Activated naive CD8-positive, alpha-beta T cell (primary cell): Measurements from ENCODE around the gene MAP7.

ENCODE experiments used
- H3K27ac Mint-ChIP-seq: one replicate; pipeline ENCODE4 v1.8.0; 2021; ENCODE audit warnings: mixed read lengths
- H3K27me3 Mint-ChIP-seq: one replicate; pipeline ENCODE4 v1.8.0; 2021; ENCODE audit warnings: mixed read lengths
- H3K36me3 Mint-ChIP-seq: one replicate; pipeline ENCODE4 v1.8.0; 2021; ENCODE audit warnings: mixed read lengths
- H3K4me1 Mint-ChIP-seq: one replicate; pipeline ENCODE4 v1.8.0; 2021; ENCODE audit warnings: low read depth, mixed read lengths
- H3K4me3 Mint-ChIP-seq: one replicate; pipeline ENCODE4 v1.8.0; 2021; ENCODE audit warnings: mild to moderate bottlenecking, mixed read lengths
- H3K9me3 Mint-ChIP-seq: one replicate; pipeline ENCODE4 v1.8.0; 2021; ENCODE audit warnings: low read depth, mixed read lengths

MAP7 gene

DNA sequence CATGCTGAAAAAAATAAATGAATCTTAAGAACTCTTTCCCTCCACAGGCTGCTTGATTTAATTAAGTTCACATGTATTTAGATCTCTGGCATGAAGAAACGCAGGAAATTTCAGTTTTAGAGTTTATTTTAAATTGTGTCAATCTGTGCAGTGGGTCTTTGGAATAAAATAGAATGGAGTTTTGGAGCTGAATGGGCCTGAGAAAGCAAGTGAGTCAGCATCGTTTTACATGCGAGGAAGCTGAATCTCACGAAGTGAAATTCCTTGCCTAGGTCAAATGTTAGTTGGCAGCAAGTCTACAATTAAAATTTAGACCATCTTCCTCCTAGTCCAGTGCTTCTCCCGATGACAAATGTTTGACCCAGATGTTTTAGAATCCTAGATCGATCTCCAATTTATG is 22.4 kb downstream of the MAP7 start:
- Mint-ChIP-seq H3K36me3 (no peaks in the 10 kb centered on the region), H3K9me3 (no peaks in the 10 kb centered on the region), H3K4me3 (no peak overlapping the region), H3K4me1 (peaks cover 20% of the 10 kb centered on the region), H3K27ac (no peak overlapping the region), H3K27me3 (peaks cover 10% of the 10 kb centered on the region)

DNA sequence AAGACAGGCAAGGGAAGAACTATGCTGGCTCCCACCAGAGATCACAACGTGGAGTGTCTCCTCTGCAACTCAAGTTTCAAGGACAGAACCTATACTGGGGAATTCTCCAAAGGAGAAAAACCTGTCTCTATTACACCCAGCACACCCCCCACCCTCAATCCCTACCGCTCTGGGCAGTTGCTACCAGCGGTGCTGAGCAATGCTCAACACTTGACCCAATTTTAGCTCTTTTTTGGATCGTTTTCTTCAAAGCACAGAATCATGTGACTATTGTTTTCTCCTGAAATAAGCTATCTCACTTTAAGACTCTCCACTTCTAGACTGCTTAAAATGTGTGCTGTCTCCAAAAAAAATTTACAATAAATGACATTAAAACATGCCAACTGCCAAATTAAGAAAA is 23.3 kb downstream of the MAP7 start:
- Mint-ChIP-seq H3K4me1 (peaks cover 20% of the 10 kb centered on the region), H3K36me3 (no peaks in the 10 kb centered on the region), H3K9me3 (no peaks in the 10 kb centered on the region), H3K27ac (no peak overlapping the region), H3K27me3 (peaks cover 10% of the 10 kb centered on the region), H3K4me3 (no peak overlapping the region)

DNA sequence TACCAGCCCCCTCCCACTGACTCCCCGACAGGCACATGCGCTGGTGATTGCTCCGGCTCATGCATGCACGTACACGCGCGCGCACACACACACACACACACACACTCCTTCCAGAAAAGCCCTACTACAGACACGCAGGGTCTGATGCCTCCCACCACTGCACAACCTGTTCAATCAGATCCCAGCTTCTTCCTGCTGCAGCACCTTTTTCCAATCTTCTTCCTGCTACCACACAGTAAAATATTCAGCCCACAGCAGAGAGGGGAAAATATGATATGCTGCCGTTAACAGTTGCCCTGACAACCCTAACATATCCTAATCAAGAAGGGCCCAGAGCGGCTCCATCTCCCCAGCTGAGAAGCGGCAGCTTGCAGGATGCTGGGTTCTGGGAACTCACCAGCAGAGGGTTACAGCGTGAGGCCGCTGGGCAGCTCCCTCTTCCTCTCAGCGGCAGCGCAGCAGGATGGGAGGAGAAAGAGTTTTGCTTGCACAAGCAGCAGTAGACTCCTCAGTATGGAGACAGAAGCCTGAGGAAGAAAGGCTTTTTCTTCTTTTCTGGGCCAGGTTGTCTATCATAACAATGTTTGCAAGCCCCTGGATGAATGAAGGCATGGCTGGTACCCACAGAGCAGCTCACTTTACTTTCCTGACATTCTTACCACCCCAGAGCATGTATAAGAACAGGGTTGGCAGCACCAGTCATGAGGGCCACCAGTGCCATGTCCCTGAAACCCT is 23.9 kb downstream of the MAP7 start:
- H3K9me3 Mint-ChIP-seq: no peaks in the 10 kb centered on the region
- no peak overlapping the region for H3K27ac Mint-ChIP-seq
- peaks cover 20% of the 10 kb centered on the region for H3K4me1 Mint-ChIP-seq
- H3K27me3 Mint-ChIP-seq: peaks cover 9% of the 10 kb centered on the region
- H3K4me3 Mint-ChIP-seq: peak overlapping the region; percentile 31
- no peaks in the 10 kb centered on the region for H3K36me3 Mint-ChIP-seq

DNA sequence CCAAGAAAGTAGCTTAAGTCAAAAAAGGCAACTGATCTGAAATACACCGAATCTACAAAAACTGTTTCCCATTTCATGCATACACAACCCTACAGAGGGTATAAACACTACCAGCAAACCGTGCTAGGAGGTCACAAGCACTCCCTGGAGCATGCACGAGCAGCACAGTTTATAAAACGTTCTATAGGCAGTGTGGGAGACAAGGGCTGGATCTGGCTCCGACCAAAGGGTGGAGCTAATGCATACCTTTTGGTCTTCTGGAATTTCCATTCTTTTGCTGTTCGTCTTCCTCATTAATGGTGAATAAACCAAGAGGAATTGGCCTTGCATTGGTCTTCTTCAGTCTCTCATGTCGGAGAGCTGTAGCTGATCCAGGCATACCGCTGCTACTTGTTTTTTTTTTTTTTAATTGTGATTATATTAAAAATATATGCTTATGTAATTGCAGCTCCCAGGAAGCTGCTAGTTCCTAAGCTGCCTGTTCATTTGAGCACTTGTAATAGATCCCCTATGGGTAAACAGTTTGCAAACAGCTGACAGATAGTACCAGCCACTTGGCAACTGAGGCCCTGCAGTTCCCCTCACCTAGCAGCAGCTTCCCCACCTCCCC is 24.5 kb downstream of the MAP7 start:
- no peak overlapping the region for H3K27ac Mint-ChIP-seq
- H3K36me3 Mint-ChIP-seq: no peaks in the 10 kb centered on the region
- H3K9me3 Mint-ChIP-seq: no peaks in the 10 kb centered on the region
- peaks cover 8% of the 10 kb centered on the region for H3K27me3 Mint-ChIP-seq
- H3K4me1 Mint-ChIP-seq: peaks cover 20% of the 10 kb centered on the region
- H3K4me3 Mint-ChIP-seq: peak overlapping the region; percentile 31

DNA sequence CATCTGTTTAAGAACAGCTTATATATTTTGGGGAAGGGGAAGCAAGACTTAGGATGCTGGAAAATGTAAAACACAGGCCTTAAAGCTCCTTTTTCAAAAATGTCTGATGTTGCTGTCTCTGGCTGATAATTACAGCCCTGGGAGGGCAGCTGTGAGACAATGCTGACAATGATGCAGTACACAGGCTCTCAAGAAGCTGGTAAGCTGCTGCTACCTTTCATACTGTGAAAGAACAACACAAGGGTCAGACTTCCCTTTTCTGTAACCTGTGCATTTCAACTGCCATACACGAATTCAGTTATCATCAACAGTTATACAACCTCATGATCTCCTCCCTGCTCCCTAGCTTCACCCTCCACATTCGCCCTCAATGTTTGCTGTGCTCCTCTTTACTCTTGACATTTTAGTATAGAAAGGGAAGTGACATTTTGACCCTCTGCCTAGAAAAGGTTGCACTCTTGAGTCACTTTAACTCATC is 25.2 kb downstream of the MAP7 start:
- H3K4me1 Mint-ChIP-seq: peaks cover 20% of the 10 kb centered on the region
- H3K4me3 Mint-ChIP-seq: no peak overlapping the region
- H3K9me3 Mint-ChIP-seq: no peaks in the 10 kb centered on the region
- peaks cover 8% of the 10 kb centered on the region for H3K27me3 Mint-ChIP-seq
- no peak overlapping the region for H3K27ac Mint-ChIP-seq
- H3K36me3 Mint-ChIP-seq: no peaks in the 10 kb centered on the region

DNA sequence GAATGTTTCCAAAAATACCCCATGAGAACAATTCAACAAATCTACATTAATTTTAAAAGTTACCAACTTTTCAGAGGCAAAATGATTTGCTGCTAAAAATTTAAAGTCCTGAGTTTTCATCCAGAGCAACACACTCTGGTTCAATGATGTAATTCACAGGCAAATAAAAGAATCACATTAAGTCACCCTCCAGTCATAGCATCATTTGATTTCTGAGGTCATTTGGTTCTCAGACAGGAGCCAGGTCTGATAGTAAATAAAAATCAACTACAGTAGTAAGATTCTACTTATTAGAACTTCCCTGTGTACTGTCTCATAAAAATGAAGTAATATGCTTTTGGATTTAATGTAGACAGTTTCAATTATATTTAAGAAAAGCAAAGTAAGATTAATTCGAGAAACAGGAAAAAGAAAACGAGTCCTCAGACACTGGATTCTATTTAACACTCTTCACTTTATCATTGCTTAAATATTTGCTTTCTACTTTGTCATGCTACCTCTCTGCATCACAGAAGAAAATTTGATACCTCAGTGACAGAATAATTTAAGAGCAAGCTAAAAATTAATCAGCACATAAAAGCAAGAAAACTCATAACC is 25.8 kb downstream of the MAP7 start:
- Mint-ChIP-seq H3K4me3 (no peak overlapping the region), H3K27ac (no peak overlapping the region), H3K27me3 (peaks cover 8% of the 10 kb centered on the region), H3K36me3 (no peaks in the 10 kb centered on the region), H3K9me3 (no peaks in the 10 kb centered on the region), H3K4me1 (peaks cover 20% of the 10 kb centered on the region)

DNA sequence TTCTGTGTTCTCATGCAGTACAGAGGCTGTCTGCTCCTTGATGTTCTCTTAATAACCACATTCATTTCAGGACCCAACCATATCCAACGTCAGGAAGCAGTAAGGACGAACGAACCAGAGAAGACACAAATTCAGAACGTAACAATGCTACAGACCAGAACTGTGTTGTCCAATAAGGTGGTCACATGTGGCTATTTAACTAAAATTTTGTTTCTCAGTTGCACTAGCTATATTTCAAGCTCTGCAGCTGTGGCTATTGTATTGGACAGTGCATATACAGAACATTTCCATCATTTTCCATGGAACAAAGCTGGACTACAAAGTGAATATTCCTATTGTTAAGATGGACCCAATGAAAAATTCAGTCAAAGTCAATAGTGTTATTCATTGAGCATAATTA is 27.0 kb downstream of the MAP7 start:
- peaks cover 8% of the 10 kb centered on the region for H3K27me3 Mint-ChIP-seq

DNA sequence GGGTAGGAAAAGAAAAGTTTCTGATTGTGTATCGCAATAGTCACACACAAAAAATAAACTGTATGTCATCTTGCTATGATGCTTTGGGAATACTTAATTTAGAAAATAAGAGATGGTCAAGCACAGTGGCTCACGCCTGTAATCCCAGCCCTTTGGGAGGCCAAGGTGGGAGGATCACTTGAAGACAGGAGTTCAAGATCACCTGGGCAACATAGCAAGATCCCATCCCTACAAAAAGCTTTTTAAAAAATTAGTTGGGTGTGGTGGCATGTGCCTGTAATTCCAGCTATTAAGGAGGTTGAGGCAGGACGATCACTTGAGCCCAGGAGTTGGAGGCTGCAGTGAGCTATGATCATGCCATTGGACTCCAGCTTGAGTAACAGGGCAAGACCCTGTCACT is 27.6 kb downstream of the MAP7 start:
- Mint-ChIP-seq H3K4me1 (peaks cover 20% of the 10 kb centered on the region), H3K9me3 (no peaks in the 10 kb centered on the region), H3K36me3 (no peaks in the 10 kb centered on the region), H3K4me3 (no peak overlapping the region), H3K27me3 (peaks cover 8% of the 10 kb centered on the region), H3K27ac (no peak overlapping the region)

More for the DNA sequence above, 27.0 kb downstream of the MAP7 start:
- H3K9me3 Mint-ChIP-seq: no peaks in the 10 kb centered on the region
- no peak overlapping the region for H3K4me3 Mint-ChIP-seq
- no peaks in the 10 kb centered on the region for H3K36me3 Mint-ChIP-seq
- peaks cover 20% of the 10 kb centered on the region for H3K4me1 Mint-ChIP-seq
- no peak overlapping the region for H3K27ac Mint-ChIP-seq

DNA sequence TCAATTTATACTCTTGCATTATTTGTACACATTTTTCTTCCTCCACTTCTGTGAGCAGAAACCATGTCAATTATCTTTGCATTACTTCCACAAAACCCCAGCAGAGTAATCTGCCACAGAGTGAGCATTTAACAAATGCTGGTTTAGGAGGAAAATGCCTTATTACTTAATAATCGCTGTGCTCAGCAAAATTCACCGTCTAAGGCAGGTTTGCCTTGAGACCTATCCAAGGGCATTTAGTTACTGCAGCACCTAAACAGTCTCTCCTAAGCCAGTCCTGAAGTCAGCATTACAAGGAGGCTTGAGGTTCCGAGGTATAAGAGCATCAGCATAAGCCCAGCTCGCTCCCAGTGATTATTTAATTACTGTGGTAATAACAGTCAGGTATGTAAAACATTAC is 28.3 kb downstream of the MAP7 start:
- H3K27me3 Mint-ChIP-seq: peaks cover 6% of the 10 kb centered on the region
- no peaks in the 10 kb centered on the region for H3K9me3 Mint-ChIP-seq

DNA sequence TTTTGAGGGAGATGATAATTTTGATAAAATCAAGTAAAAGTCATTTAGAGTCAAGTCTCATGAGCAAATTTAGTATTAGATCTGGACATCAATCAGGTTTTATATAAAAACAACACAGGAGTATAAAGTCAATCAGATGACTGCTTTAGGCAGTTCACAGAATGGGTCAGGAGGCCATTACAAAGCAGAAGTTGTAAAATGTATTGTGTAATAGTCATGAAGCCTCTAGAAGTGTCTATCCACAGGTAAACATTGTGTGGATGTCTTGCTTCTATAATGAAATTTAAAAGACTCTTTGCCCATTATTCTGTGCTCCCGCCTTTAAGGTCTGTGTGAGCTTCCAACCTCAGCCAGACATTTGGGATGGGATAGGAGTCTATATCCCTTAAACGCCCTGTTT is 28.8 kb downstream of the MAP7 start:
- no peak overlapping the region for H3K4me3 Mint-ChIP-seq
- H3K27ac Mint-ChIP-seq: no peak overlapping the region
- H3K36me3 Mint-ChIP-seq: no peaks in the 10 kb centered on the region
- peaks cover 13% of the 10 kb centered on the region for H3K4me1 Mint-ChIP-seq
- H3K9me3 Mint-ChIP-seq: no peaks in the 10 kb centered on the region
- peaks cover 3% of the 10 kb centered on the region for H3K27me3 Mint-ChIP-seq

More for the DNA sequence above, 28.3 kb downstream of the MAP7 start:
- Mint-ChIP-seq H3K27ac (no peak overlapping the region), H3K36me3 (no peaks in the 10 kb centered on the region), H3K4me1 (peaks cover 17% of the 10 kb centered on the region), H3K4me3 (no peak overlapping the region)

DNA sequence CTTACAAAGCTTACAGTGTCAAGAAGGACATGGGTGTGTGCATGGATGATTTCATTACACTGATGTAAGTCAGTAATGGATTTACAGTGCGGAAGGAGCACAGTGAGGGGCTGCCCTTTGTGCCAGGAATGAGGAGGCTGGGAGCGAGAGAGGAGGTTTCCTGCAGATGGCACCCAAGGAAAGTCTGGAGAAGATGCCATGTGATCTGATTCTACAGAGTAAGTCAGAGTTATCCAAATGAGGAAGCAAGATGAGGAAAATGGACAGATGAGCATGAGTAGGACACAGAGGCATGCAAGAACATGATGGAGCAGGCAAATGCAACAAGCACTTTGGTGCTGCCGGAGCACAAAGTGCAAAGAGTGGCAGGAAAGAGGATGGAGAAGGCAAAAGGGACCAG is 29.7 kb downstream of the MAP7 start:
- H3K27me3 Mint-ChIP-seq: no peaks in the 10 kb centered on the region
- peaks cover 7% of the 10 kb centered on the region for H3K4me1 Mint-ChIP-seq
- H3K4me3 Mint-ChIP-seq: no peak overlapping the region
- H3K9me3 Mint-ChIP-seq: no peaks in the 10 kb centered on the region
- H3K36me3 Mint-ChIP-seq: no peaks in the 10 kb centered on the region
- H3K27ac Mint-ChIP-seq: no peak overlapping the region

DNA sequence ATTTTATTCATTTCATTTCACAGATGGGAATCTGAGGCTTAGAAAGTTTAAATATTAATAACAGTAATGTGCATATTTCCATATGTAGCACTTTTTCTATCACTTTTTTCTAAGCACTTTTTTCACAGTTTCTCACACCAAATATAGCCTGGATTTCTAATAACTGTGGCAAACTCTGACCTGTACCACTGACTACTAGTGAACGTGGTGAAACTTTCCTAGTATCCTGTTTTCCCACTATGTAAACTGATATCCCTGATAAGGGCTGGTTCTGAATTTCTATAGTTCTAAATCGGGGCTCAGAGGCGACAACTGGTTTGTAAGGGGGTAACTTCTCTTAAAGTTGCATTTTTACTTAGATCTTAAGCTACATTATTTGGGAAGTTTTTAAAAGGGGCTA is 32.6 kb downstream of the MAP7 start:
- Mint-ChIP-seq H3K4me3 (no peak overlapping the region), H3K27me3 (peaks cover 4% of the 10 kb centered on the region), H3K27ac (no peak overlapping the region), H3K4me1 (no peaks in the 10 kb centered on the region), H3K36me3 (no peaks in the 10 kb centered on the region), H3K9me3 (no peaks in the 10 kb centered on the region)

DNA sequence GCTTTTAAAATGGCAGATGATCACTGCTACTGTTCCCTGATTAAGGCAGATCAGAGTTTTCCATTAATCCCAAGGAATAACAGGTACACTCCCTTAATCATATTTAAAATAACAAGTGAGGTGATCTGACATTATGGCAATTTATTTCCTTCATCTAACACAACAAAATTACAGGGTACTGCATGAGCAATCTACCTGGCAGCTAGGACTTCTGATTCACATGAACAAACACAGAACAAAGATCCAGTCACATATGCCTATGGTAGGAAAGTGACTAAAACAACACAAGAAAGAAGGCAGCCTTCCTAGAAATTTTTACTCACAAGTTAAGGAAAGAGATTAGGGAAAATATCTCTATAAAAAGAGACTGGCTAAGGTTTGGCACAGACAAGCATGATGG is 33.2 kb downstream of the MAP7 start:
- Mint-ChIP-seq H3K27me3 (peaks cover 4% of the 10 kb centered on the region), H3K4me1 (no peaks in the 10 kb centered on the region), H3K9me3 (no peaks in the 10 kb centered on the region), H3K4me3 (no peak overlapping the region), H3K27ac (no peak overlapping the region), H3K36me3 (no peaks in the 10 kb centered on the region)

DNA sequence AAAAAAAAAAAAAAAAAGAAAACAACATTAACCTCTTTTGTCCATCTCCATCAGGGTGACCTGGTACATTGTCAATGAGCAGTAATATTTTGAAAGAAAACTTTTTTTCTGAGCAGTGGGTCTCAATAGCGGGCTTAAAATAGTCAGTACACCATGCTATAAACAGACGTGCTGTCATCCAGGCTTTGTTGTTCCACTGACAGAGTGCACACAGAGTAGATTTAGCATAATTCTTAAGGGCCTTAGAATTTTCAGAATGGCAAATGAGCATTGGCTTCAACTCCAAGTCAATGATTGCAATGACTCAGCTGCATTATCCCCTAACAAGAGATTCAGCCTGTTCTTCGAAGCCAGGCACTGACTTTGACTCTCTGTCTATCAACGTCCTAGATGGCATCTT is 35.6 kb downstream of the MAP7 start:
- Mint-ChIP-seq H3K27me3 (peaks cover 4% of the 10 kb centered on the region), H3K4me1 (peaks cover 21% of the 10 kb centered on the region)

DNA sequence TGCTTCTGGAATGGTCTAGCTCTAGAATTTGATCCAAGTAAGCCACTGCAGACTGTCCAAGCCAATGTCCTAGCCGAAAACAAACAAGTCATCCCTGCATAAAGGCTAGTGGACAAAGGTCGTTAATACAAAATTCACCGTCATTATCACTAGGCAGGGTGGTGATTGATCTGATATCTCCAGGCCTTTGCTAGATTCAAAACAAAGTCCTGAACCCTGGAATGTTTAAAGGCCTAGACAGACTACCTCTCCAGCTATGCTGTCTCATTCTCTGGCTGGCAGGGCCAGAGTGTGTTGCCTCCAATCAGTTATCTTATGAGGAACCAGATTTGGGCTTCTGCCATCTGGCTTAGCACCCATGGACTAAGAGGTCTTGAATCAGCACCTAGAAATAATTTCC is 38.3 kb downstream of the MAP7 start:
- H3K4me3 Mint-ChIP-seq: no peak overlapping the region
- H3K27me3 Mint-ChIP-seq: peaks cover 4% of the 10 kb centered on the region
- no peak overlapping the region for H3K27ac Mint-ChIP-seq
- H3K4me1 Mint-ChIP-seq: peaks cover 25% of the 10 kb centered on the region
- H3K36me3 Mint-ChIP-seq: no peaks in the 10 kb centered on the region
- no peaks in the 10 kb centered on the region for H3K9me3 Mint-ChIP-seq

More for the DNA sequence above, 35.6 kb downstream of the MAP7 start:
- Mint-ChIP-seq H3K27ac (no peak overlapping the region), H3K36me3 (no peaks in the 10 kb centered on the region), H3K4me3 (no peak overlapping the region), H3K9me3 (no peaks in the 10 kb centered on the region)
